ENCODE measurements around the gene ZMIZ2. TPM values are rescaled to one million over a fixed set of nuclear protein-coding genes. Genes with fewer than 3 reads are reported as not detected.

ZMIZ2 gene
- total and polyA plus RNA-seq, 2 experiments from 2014 or later, result 15.5 to 46.1 TPM

GRCh38 chr7:44735403-44736165 is 13.1 kb upstream of the ZMIZ2 start (continued):
- TF ChIP-seq, protein P1, sequence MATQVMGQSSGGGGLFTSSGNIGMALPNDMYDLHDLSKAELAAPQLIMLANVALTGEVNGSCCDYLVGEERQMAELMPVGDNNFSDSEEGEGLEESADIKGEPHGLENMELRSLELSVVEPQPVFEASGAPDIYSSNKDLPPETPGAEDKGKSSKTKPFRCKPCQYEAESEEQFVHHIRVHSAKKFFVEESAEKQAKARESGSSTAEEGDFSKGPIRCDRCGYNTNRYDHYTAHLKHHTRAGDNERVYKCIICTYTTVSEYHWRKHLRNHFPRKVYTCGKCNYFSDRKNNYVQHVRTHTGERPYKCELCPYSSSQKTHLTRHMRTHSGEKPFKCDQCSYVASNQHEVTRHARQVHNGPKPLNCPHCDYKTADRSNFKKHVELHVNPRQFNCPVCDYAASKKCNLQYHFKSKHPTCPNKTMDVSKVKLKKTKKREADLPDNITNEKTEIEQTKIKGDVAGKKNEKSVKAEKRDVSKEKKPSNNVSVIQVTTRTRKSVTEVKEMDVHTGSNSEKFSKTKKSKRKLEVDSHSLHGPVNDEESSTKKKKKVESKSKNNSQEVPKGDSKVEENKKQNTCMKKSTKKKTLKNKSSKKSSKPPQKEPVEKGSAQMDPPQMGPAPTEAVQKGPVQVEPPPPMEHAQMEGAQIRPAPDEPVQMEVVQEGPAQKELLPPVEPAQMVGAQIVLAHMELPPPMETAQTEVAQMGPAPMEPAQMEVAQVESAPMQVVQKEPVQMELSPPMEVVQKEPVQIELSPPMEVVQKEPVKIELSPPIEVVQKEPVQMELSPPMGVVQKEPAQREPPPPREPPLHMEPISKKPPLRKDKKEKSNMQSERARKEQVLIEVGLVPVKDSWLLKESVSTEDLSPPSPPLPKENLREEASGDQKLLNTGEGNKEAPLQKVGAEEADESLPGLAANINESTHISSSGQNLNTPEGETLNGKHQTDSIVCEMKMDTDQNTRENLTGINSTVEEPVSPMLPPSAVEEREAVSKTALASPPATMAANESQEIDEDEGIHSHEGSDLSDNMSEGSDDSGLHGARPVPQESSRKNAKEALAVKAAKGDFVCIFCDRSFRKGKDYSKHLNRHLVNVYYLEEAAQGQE (IDR thresholded peaks at IDR 0.05; ENCODE audit: unreplicated experiment), result no peak
- TF ChIP-seq, protein P2, sequence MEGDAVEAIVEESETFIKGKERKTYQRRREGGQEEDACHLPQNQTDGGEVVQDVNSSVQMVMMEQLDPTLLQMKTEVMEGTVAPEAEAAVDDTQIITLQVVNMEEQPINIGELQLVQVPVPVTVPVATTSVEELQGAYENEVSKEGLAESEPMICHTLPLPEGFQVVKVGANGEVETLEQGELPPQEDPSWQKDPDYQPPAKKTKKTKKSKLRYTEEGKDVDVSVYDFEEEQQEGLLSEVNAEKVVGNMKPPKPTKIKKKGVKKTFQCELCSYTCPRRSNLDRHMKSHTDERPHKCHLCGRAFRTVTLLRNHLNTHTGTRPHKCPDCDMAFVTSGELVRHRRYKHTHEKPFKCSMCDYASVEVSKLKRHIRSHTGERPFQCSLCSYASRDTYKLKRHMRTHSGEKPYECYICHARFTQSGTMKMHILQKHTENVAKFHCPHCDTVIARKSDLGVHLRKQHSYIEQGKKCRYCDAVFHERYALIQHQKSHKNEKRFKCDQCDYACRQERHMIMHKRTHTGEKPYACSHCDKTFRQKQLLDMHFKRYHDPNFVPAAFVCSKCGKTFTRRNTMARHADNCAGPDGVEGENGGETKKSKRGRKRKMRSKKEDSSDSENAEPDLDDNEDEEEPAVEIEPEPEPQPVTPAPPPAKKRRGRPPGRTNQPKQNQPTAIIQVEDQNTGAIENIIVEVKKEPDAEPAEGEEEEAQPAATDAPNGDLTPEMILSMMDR (conservative IDR thresholded peaks at IDR 0.05; ENCODE audit: low read depth in 2 of 2), result no peak
- no peak for TF ChIP-seq ETS1 (IDR thresholded peaks at IDR 0.05)
- no peak for TF ChIP-seq JUNB (IDR thresholded peaks at IDR 0.05; ENCODE audit: unreplicated experiment)
- TF ChIP-seq ZNF331 (CRISPR knock-in tag; IDR thresholded peaks at IDR 0.05; ENCODE audit: low read depth), result no peak

DNA sequence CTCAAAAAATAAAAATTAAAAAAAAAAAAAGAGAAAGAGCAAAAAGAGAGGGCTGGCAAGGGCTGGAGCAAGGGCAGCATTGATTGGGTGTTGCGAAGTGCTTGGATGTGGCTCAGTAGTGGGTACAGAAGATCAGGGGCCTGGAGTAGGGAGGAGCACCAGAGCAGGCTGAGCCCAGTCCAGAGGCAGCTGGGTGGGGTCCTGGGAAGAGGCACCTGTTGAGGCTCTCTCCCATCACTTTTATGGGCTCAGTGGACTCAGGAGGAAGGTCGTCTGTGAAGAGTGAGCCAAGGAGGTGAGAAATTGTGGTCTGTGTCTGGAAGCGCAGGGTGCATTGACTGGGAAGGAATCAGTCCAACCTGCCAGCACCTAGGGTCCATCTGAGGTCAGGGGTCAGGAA is 11.8 kb upstream of the ZMIZ2 start:
- Histone ChIP-seq H3K4me1 (ENCODE audit: insufficient read depth) (no peaks in the 10 kb centered on the region), H4K20me1 (replicated peaks; ENCODE audit: insufficient read depth) (no peaks in the 10 kb centered on the region), H3K79me2 (replicated peaks; ENCODE audit: insufficient read depth) (no peaks in the 10 kb centered on the region), H3K4me2 (no peak overlapping the region), H3K27ac (ENCODE audit: low read depth) (no peak overlapping the region), H3K27me3 (ENCODE audit: insufficient read depth) (no peaks in the 10 kb centered on the region), H3F3A (replicated peaks; ENCODE audit: low read depth) (no peaks in the 10 kb centered on the region), H2AFZ (no peak overlapping the region), H3K36me3 (ENCODE audit: insufficient read depth) (no peaks in the 10 kb centered on the region), H3K9me2 (ENCODE audit: insufficient read depth) (no peaks in the 10 kb centered on the region), H3K4me3 (no peak overlapping the region)
- no peak overlapping the region for H3K27ac Mint-ChIP-seq
- ATAC-seq, result no peak
- H3K4me3 Mint-ChIP-seq, result no peak overlapping the region
- no peaks in the 10 kb centered on the region for H3K9me3 Mint-ChIP-seq
- H3K4me1 Mint-ChIP-seq, result no peaks in the 10 kb centered on the region
- no peaks in the 10 kb centered on the region for H3K36me3 Mint-ChIP-seq (ENCODE audit: low read depth)
- DNase-seq (ENCODE audit: low spot score), result no peak
- H3K27me3 Mint-ChIP-seq (ENCODE audit: insufficient read depth, low read depth, poor library complexity), result peaks cover 2% of the 10 kb centered on the region
- no peak for TF ChIP-seq STAT1 (IDR thresholded peaks at IDR 0.05; ENCODE audit: unreplicated experiment)
- no peak for TF ChIP-seq ETS1 (IDR thresholded peaks at IDR 0.05)
- TF ChIP-seq ZNF331 (CRISPR knock-in tag; IDR thresholded peaks at IDR 0.05; ENCODE audit: low read depth), result no peak
- TF ChIP-seq ZNF114 (CRISPR knock-in tag; IDR thresholded peaks at IDR 0.05), result no peak
- no peak for TF ChIP-seq NANOG (IDR thresholded peaks at IDR 0.05; ENCODE audit: borderline replicate concordance)
- no peak for TF ChIP-seq POLR2AphosphoS5 (IDR thresholded peaks at IDR 0.05; ENCODE audit: low read depth)
- TF ChIP-seq EZH2phosphoT487 (IDR thresholded peaks at IDR 0.05; ENCODE audit: unreplicated experiment), result no peak
- no peak for TF ChIP-seq JUNB (IDR thresholded peaks at IDR 0.05; ENCODE audit: unreplicated experiment)
- no peak for TF ChIP-seq EZH2 (IDR thresholded peaks at IDR 0.05; ENCODE audit: low read depth, unreplicated experiment)
- TF ChIP-seq, protein P1 (IDR thresholded peaks at IDR 0.05; ENCODE audit: unreplicated experiment), result no peak
- no peak for TF ChIP-seq CREB1 (CRISPR knock-in tag; IDR thresholded peaks at IDR 0.05; ENCODE audit: low read depth)

Measured in GM23338 (cell line).